Measurements from ENCODE around the gene MAB21L4. TPM values are rescaled to one million over a fixed set of nuclear protein-coding genes. Genes with fewer than 3 reads are reported as not detected.

Gene MAB21L4
- total and polyA plus RNA-seq, 2 donors from 2014 or later = 6.1 to 28.5 TPM

DNA sequence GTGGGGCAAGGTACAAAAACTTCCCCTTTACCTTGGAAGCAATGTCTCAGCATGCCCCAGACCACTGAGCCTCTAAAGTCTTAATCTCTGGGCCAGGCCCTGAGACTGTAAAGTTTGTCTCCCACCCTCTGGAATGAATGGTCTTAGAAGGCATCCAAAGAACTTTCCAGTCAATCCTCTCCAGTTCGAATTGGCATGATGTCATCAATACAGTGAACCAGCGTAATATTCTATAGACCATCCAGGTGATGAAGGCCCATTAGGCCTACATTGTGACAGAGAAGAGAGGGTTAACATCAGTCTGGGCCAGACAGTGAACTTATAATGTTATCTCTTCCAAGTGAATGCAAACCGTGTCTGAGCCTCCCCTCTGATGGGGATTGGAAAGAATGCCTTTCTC is 11.2 kb downstream of the MAB21L4 start:
- no peaks in the 10 kb centered on the region for H3K27me3 ChIP-seq (ENCODE audit: control insufficient read depth, insufficient read depth, low read length)
- FAIRE-seq = no peak

DNA sequence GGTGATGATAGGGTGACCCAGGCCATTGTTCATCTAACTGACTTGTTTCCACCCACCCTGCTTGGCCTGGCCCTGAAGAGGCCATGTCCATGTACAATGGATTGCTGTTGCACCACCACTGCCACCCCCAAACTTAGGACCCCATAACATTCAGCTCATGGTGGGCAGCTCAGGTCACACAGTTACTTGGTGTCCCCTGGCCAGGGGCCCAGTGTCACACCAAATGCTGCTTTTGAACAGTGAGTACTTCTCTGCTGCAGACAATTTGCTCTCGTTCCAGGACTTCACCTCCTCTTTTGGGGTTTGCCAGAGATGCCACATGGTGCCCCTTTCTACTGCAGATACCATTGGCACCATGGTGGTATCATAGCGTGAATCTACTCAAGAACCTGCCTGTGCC is 11.7 kb downstream of the MAB21L4 start:
- H3K9me3 ChIP-seq (ENCODE audit: control insufficient read depth in 2 of 3, insufficient read depth in 1 of 3, low read length in 3 of 3) = no peaks in the 10 kb centered on the region
- intact Hi-C loops (cut with DNase I) = no loop called here
- H3K27ac ChIP-seq (ENCODE audit: low read depth in 2 of 2, low read length in 2 of 2) = no peak overlapping the region
- FAIRE-seq = no peak
- no peak for DNase-seq
- H3K4me3 ChIP-seq (ENCODE audit: low read length in 3 of 3) = no peak overlapping the region
- no peaks in the 10 kb centered on the region for H3K4me1 ChIP-seq (ENCODE audit: control insufficient read depth in 2 of 3, insufficient read depth in 2 of 3, low read depth in 1 of 3, low read length in 3 of 3)
- no peaks in the 10 kb centered on the region for H3K36me3 ChIP-seq (ENCODE audit: control insufficient read depth in 2 of 3, insufficient read depth in 3 of 3, low read length in 3 of 3)
- no peak overlapping the region for H3K9ac ChIP-seq (ENCODE audit: low read length in 3 of 3)
- H3K27me3 ChIP-seq (ENCODE audit: control insufficient read depth, insufficient read depth, low read length) = no peaks in the 10 kb centered on the region
- TF ChIP-seq, protein P1, sequence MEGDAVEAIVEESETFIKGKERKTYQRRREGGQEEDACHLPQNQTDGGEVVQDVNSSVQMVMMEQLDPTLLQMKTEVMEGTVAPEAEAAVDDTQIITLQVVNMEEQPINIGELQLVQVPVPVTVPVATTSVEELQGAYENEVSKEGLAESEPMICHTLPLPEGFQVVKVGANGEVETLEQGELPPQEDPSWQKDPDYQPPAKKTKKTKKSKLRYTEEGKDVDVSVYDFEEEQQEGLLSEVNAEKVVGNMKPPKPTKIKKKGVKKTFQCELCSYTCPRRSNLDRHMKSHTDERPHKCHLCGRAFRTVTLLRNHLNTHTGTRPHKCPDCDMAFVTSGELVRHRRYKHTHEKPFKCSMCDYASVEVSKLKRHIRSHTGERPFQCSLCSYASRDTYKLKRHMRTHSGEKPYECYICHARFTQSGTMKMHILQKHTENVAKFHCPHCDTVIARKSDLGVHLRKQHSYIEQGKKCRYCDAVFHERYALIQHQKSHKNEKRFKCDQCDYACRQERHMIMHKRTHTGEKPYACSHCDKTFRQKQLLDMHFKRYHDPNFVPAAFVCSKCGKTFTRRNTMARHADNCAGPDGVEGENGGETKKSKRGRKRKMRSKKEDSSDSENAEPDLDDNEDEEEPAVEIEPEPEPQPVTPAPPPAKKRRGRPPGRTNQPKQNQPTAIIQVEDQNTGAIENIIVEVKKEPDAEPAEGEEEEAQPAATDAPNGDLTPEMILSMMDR (IDR thresholded peaks at IDR 0.05; ENCODE audit: borderline replicate concordance, extremely low read depth, insufficient read depth) = no peak

More for the DNA sequence above, 11.2 kb downstream of the MAB21L4 start:
- DNase-seq = no peak
- TF ChIP-seq, protein P1 (IDR thresholded peaks at IDR 0.05; ENCODE audit: borderline replicate concordance, extremely low read depth, insufficient read depth) = no peak
- Histone ChIP-seq H3K4me1 (ENCODE audit: control insufficient read depth in 2 of 3, insufficient read depth in 2 of 3, low read depth in 1 of 3, low read length in 3 of 3) (no peaks in the 10 kb centered on the region), H3K36me3 (ENCODE audit: control insufficient read depth in 2 of 3, insufficient read depth in 3 of 3, low read length in 3 of 3) (no peaks in the 10 kb centered on the region), H3K9me3 (ENCODE audit: control insufficient read depth in 2 of 3, insufficient read depth in 1 of 3, low read length in 3 of 3) (no peaks in the 10 kb centered on the region), H3K9ac (ENCODE audit: low read length in 3 of 3) (no peak overlapping the region), H3K4me3 (ENCODE audit: low read length in 3 of 3) (no peak overlapping the region), H3K27ac (ENCODE audit: low read depth in 2 of 2, low read length in 2 of 2) (no peak overlapping the region)
- intact Hi-C loops (cut with DNase I) = no loop called here

DNA sequence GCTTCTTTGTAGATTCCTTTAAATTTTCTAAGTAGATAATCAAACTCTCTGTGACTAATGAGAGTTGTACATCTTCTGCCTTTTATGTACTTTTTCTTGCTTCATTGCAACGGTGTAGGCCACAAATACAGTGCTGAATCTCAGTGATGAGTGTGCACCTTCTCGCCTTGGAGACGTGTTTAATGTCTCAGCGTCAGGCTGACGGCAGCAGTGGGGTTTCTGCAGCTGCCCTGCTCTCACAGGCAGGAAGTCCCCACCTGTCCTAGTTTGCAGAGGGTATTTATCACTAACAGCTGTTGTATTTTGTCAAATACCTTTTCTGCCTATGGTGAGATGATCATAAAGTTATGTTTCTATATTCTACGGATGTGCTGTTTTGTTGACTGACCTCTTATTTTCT is 14.0 kb downstream of the MAB21L4 start:
- Histone ChIP-seq H3K27me3 (ENCODE audit: control insufficient read depth, insufficient read depth, low read length) (no peaks in the 10 kb centered on the region), H3K9ac (ENCODE audit: low read length in 3 of 3) (no peak overlapping the region), H3K36me3 (ENCODE audit: control insufficient read depth in 2 of 3, insufficient read depth in 3 of 3, low read length in 3 of 3) (no peaks in the 10 kb centered on the region), H3K4me3 (ENCODE audit: low read length in 3 of 3) (no peak overlapping the region), H3K27ac (ENCODE audit: low read depth in 2 of 2, low read length in 2 of 2) (no peak overlapping the region), H3K9me3 (ENCODE audit: control insufficient read depth in 2 of 3, insufficient read depth in 1 of 3, low read length in 3 of 3) (no peaks in the 10 kb centered on the region), H3K4me1 (ENCODE audit: control insufficient read depth in 2 of 3, insufficient read depth in 2 of 3, low read depth in 1 of 3, low read length in 3 of 3) (peaks cover 0 to 5% (median 0%) of the 10 kb centered on the region in 3 donors)
- TF ChIP-seq, protein P1 (IDR thresholded peaks at IDR 0.05; ENCODE audit: borderline replicate concordance, extremely low read depth, insufficient read depth) = no peak
- no peak for FAIRE-seq
- DNase-seq = no peak
- intact Hi-C loops (cut with DNase I) = no loop called here

DNA sequence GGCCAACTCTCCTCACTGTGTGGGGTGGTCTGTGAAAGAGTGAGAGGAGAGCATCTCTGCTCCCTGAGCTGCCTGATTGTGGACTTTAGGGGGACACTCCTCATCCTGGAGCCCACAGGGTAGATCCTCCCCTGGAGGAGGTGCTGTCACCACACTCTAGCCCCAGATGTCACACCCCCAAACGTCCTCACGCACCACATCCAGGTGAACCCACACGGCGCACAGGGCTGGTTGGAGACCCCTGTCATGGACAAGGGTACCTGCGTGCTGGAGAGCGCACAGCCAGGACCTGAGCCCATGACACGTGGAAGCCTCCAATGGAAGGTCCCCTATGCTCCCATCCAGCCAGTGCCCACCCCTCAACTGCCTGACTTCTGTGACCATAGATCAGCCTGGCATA is 16.9 kb downstream of the MAB21L4 start:
- no peak overlapping the region for H3K4me3 ChIP-seq (ENCODE audit: low read length in 3 of 3)
- FAIRE-seq = no peak
- H3K36me3 ChIP-seq (ENCODE audit: control insufficient read depth in 2 of 3, insufficient read depth in 3 of 3, low read length in 3 of 3) = no peaks in the 10 kb centered on the region
- TF ChIP-seq, protein P1 (IDR thresholded peaks at IDR 0.05; ENCODE audit: borderline replicate concordance, extremely low read depth, insufficient read depth) = no peak
- H3K4me1 ChIP-seq (ENCODE audit: control insufficient read depth in 2 of 3, insufficient read depth in 2 of 3, low read depth in 1 of 3, low read length in 3 of 3) = peaks cover 0 to 13% (median 0%) of the 10 kb centered on the region in 3 donors
- H3K27me3 ChIP-seq (ENCODE audit: control insufficient read depth, insufficient read depth, low read length) = no peaks in the 10 kb centered on the region
- no peaks in the 10 kb centered on the region for H3K9me3 ChIP-seq (ENCODE audit: control insufficient read depth in 2 of 3, insufficient read depth in 1 of 3, low read length in 3 of 3)
- DNase-seq = no peak
- intact Hi-C loops (cut with DNase I) = no loop called here
- no peak overlapping the region for H3K9ac ChIP-seq (ENCODE audit: low read length in 3 of 3)
- no peak overlapping the region for H3K27ac ChIP-seq (ENCODE audit: low read depth in 2 of 2, low read length in 2 of 2)

All from kidney (tissue), 14 donors.